GM12872 (cell line): ENCODE measurements around the gene ZNF469.

Source experiments
- CTCF ChIP-seq: IDR thresholded peaks from 3 replicates; pipeline ENCODE4 v1.5.1; 2011; ENCODE audit warnings: low read depth, mild to moderate bottlenecking, low read length, moderate library complexity; ENCODE audit not compliant: insufficient read depth

Gene ZNF469

GRCh38 chr16:88349153-88349902 is 33.4 kb upstream of the ZNF469 start:
- no peak for TF ChIP-seq CTCF

GRCh38 chr16:88349903-88350900 is 32.6 kb upstream of the ZNF469 start:
- no peak for TF ChIP-seq CTCF

GRCh38 chr16:88350922-88351321 is 31.8 kb upstream of the ZNF469 start:
- no peak for TF ChIP-seq CTCF

DNA sequence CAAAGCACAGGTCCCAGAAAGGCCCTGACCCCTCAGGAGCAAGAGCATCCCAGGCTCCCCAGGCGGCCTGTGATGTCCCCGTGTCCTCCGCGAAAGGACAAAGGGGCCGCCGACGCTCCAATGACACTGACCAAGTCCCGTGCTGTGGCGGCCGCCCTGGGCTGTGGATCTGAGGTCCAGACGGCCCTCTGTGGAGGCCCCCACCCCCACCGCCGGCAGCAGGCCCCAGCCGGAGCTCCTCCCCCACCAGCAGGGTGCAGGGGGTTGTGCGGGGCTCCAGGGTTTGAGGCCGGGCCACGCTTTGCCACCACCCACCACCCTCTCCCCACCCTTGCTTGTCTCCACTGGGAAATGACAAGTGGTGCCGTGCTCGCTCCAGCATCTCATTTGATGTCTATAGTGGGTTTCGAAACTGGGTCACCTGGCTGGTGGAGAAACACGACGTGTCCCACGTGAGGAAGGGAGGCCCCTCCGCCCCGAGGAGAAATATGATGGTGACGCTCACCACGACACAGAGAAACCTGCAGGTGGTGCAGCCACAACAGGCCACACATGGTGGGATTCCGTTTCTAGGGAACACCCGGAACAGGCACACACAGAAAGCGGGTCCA is 31.2 kb upstream of the ZNF469 start:
- TF ChIP-seq CTCF, result no peak

- no peak for TF ChIP-seq CTCF
Measured at GRCh38 chr16:88352261-88353200, 30.2 kb upstream of the ZNF469 start.

- no peak for TF ChIP-seq CTCF
Measured at GRCh38 chr16:88353232-88353631, 29.5 kb upstream of the ZNF469 start.
